ENCODE data around the gene PEX11B. TPM values are rescaled to one million over a fixed set of nuclear protein-coding genes. Genes with fewer than 3 reads are reported as not detected.

Gene PEX11B
- polyA plus RNA-seq, 3 donors: 12.0 to 38.2 (median 37.9) TPM

DNA sequence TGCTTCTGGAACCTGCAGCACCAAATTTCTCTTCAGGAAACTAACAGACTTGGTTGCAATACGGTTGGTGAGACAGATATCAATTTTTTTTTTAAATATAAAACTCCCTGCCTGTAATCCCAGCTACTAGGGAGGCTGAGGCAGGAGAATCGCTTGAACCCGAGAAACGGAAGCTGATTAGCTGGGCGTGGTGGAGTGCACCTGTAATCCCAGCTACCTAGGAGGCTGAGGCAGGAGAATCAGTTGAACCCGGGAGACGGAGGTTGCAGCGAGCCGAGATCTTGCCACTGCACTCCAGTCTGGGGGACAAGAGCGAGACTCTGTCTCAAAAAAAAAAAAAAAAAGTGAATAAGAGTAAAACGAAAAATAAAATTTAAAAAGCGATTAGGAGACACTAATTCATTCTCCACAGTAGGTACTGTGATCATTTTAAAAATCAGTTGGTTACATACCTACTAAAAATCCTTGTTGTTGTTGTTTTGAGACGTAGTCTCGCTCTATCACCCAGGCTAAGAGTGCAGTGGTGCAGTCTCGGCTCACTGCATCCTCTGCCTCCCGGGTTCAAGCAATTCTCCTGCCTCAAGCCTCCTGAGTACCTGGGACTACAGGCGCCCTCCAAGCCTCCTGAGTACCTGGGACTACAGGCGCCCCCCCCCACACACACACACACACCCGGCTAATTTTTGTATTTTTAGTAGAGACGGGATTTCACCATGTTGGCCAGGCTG lies 9.6 kb upstream of the PEX11B start:
- peaks cover 12% of the 10 kb centered on the region for H3K4me1 Mint-ChIP-seq
- 54% methylated on average over 9 of the region's 20 CpGs for WGBS (ENCODE audit: insufficient coverage)
- H3K9me3 Mint-ChIP-seq: no peaks in the 10 kb centered on the region
- intact Hi-C loops (cut with micrococcal nuclease): no loop called here
- Histone ChIP-seq H3K9me3 (replicated peaks in 1 of 2; ENCODE audit: control insufficient read depth in 1 of 2, insufficient read depth in 1 of 2, low read length in 2 of 2) (no peaks in the 10 kb centered on the region), H3K27me3 (ENCODE audit: control insufficient read depth in 2 of 2, insufficient read depth in 2 of 2, low read length in 2 of 2) (no peaks in the 10 kb centered on the region), H3K36me3 (replicated peaks in 1 of 2; ENCODE audit: control insufficient read depth in 1 of 2, insufficient read depth in 2 of 2, low read length in 2 of 2) (peaks cover 15 to 25% of the 10 kb centered on the region in 2 donors), H2AFZ (ENCODE audit: insufficient read depth, low read depth, low read length, poor library complexity, severe bottlenecking) (peak overlapping the region; percentile 71), H3K4me2 (replicated peaks; ENCODE audit: extremely low read depth, low read length, poor library complexity, severe bottlenecking) (peak overlapping the region; percentile 85), H3K4me3 (replicated peaks in 1 of 3; ENCODE audit: low read depth in 2 of 3, low read length in 3 of 3) (peak overlapping the region; percentile 79 to 94 (median 85)), H4K20me1 (ENCODE audit: insufficient read depth, low read length) (no peaks in the 10 kb centered on the region), H3K4me1 (ENCODE audit: control insufficient read depth in 1 of 2, insufficient read depth in 2 of 2, low read length in 2 of 2) (peaks cover 17 to 27% of the 10 kb centered on the region in 2 donors), H3K27ac (ENCODE audit: low read depth in 1 of 2, low read length in 2 of 2) (peak overlapping the region; percentile 96 to 97), H3K9ac (ENCODE audit: insufficient read depth, low read length, poor library complexity, severe bottlenecking) (peak overlapping the region; percentile 89), H3K79me2 (ENCODE audit: insufficient read depth, low read length) (peaks cover 18% of the 10 kb centered on the region)
- peaks cover 15 to 20% of the 10 kb centered on the region in 2 donors for H3K36me3 Mint-ChIP-seq
- DNase-seq: no peak
- H3K4me3 Mint-ChIP-seq: no peak overlapping the region
- no peak overlapping the region for H3K27ac Mint-ChIP-seq
- TF ChIP-seq, protein P1, sequence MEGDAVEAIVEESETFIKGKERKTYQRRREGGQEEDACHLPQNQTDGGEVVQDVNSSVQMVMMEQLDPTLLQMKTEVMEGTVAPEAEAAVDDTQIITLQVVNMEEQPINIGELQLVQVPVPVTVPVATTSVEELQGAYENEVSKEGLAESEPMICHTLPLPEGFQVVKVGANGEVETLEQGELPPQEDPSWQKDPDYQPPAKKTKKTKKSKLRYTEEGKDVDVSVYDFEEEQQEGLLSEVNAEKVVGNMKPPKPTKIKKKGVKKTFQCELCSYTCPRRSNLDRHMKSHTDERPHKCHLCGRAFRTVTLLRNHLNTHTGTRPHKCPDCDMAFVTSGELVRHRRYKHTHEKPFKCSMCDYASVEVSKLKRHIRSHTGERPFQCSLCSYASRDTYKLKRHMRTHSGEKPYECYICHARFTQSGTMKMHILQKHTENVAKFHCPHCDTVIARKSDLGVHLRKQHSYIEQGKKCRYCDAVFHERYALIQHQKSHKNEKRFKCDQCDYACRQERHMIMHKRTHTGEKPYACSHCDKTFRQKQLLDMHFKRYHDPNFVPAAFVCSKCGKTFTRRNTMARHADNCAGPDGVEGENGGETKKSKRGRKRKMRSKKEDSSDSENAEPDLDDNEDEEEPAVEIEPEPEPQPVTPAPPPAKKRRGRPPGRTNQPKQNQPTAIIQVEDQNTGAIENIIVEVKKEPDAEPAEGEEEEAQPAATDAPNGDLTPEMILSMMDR (IDR thresholded peaks at IDR 0.05): no peak
- H3K27me3 Mint-ChIP-seq (ENCODE audit: low read depth in 3 of 3): no peaks in the 10 kb centered on the region

DNA sequence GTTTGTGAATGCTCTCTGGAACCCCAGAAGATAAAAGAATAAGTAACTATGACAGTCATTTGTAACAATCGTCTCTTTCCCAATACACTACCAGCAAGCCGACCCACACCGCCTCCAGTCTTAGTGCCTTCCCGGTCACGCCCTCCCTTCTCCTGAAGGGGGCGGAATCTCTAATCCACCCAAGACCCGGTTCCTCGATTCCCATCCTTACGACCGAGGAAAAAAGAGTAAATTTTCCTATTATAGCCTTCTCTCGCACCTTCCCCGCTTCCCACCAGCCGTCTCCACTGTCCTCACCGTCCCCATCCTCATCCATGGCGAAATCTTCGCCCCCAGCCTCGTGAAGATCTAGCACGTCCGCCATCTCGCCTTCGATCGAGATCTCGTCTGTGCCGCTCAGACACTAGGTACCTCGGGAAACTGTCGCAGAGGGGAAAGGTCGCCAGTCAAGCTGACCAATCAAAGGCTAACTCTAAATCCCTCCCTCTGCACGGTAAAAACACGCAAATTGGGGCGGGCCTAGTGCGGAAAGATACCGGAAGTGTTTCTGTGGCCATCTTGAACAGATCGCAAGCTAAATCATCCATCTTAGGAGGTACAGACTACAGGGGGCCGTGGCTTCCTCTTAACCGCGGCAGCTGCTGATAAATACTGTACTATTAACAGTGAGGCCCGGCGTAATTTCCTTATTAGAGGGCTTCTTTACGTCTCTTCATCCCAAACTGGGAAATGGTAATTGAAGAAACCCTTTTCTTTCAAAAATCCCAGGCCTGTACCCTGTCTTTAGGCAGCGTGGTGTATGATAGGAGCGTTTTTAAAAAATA lies 8.8 kb upstream of the PEX11B start, which contains the start of gene RBM8A:
TSS of gene RBM8A (minus strand) at position 422 of the 824 bp plus-strand sequence. CDS start at position 364, 58 bp downstream.
- Histone ChIP-seq H3K9ac (ENCODE audit: insufficient read depth, low read length, poor library complexity, severe bottlenecking) (peak within 1 kb of the TSS; percentile 89), H3K9me3 (replicated peaks in 1 of 2; ENCODE audit: control insufficient read depth in 1 of 2, insufficient read depth in 1 of 2, low read length in 2 of 2) (no peaks in the 10 kb centered on the region), H3K27ac (ENCODE audit: low read depth in 1 of 2, low read length in 2 of 2) (peak within 1 kb of the TSS; percentile 96 to 97), H2AFZ (ENCODE audit: insufficient read depth, low read depth, low read length, poor library complexity, severe bottlenecking) (peak within 1 kb of the TSS; percentile 71), H3K36me3 (replicated peaks in 1 of 2; ENCODE audit: control insufficient read depth in 1 of 2, insufficient read depth in 2 of 2, low read length in 2 of 2) (peaks cover 15 to 26% of the 10 kb centered on the region in 2 donors), H3K4me2 (replicated peaks; ENCODE audit: extremely low read depth, low read length, poor library complexity, severe bottlenecking) (peak within 1 kb of the TSS; percentile 85), H3K79me2 (ENCODE audit: insufficient read depth, low read length) (peaks cover 18% of the 10 kb centered on the region), H4K20me1 (ENCODE audit: insufficient read depth, low read length) (no peaks in the 10 kb centered on the region), H3K27me3 (ENCODE audit: control insufficient read depth in 2 of 2, insufficient read depth in 2 of 2, low read length in 2 of 2) (no peaks in the 10 kb centered on the region), H3K4me1 (ENCODE audit: control insufficient read depth in 1 of 2, insufficient read depth in 2 of 2, low read length in 2 of 2) (peaks cover 21 to 28% of the 10 kb centered on the region in 2 donors), H3K4me3 (replicated peaks in 1 of 3; ENCODE audit: low read depth in 2 of 3, low read length in 3 of 3) (peak within 1 kb of the TSS; percentile 79 to 94 (median 85))
- Mint-ChIP-seq H3K36me3 (peaks cover 16 to 21% of the 10 kb centered on the region in 2 donors), H3K27ac (no peak within 1 kb of the TSS), H3K9me3 (no peaks in the 10 kb centered on the region), H3K27me3 (ENCODE audit: low read depth in 3 of 3) (no peaks in the 10 kb centered on the region), H3K4me1 (peaks cover 12% of the 10 kb centered on the region), H3K4me3 (no peak within 1 kb of the TSS)
- WGBS (ENCODE audit: insufficient coverage): 0% methylated on average over 25 of the region's 41 CpGs
- DNase-seq: peak; percentile 98 to 99 (median 98)
- TF ChIP-seq, protein P1 (IDR thresholded peaks at IDR 0.05): peak; percentile 83
- intact Hi-C loops (cut with micrococcal nuclease): no loop called here

Data from CD14-positive monocyte (primary cell).